Lower leg skin (tissue), 3 donors: Measurements from ENCODE around the gene CDCA4.

ENCODE experiments used
- CTCF ChIP-seq, 3 donors: fragments of 450-650 bp; IDR thresholded peaks; one replicate each; pipeline ENCODE4 v1.5.1; 2016; ENCODE audit warnings: antibody characterized with exemption in 3 of 3, mild to moderate bottlenecking in 3 of 3, moderate library complexity in 2 of 3
- POLR2A ChIP-seq, 2 donors: fragments of 450-650 bp; IDR thresholded peaks; one replicate each; pipeline ENCODE4 v1.6.1; 2016 to 2017; ENCODE audit warnings: antibody characterized with exemption in 2 of 2, mild to moderate bottlenecking in 1 of 2, moderate library complexity in 1 of 2

- TF ChIP-seq CTCF (IDR thresholded peaks at IDR 0.05) (no peak), POLR2A (IDR thresholded peaks at IDR 0.05) (peak in 1 of 2 donors; percentile 54)
These were observed at the start of gene CDCA4 for GRCh38 chr14:105020815-105021655.
